Measurements from ENCODE around the gene ATF4.

ATF4 gene, protein sequence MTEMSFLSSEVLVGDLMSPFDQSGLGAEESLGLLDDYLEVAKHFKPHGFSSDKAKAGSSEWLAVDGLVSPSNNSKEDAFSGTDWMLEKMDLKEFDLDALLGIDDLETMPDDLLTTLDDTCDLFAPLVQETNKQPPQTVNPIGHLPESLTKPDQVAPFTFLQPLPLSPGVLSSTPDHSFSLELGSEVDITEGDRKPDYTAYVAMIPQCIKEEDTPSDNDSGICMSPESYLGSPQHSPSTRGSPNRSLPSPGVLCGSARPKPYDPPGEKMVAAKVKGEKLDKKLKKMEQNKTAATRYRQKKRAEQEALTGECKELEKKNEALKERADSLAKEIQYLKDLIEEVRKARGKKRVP

DNA sequence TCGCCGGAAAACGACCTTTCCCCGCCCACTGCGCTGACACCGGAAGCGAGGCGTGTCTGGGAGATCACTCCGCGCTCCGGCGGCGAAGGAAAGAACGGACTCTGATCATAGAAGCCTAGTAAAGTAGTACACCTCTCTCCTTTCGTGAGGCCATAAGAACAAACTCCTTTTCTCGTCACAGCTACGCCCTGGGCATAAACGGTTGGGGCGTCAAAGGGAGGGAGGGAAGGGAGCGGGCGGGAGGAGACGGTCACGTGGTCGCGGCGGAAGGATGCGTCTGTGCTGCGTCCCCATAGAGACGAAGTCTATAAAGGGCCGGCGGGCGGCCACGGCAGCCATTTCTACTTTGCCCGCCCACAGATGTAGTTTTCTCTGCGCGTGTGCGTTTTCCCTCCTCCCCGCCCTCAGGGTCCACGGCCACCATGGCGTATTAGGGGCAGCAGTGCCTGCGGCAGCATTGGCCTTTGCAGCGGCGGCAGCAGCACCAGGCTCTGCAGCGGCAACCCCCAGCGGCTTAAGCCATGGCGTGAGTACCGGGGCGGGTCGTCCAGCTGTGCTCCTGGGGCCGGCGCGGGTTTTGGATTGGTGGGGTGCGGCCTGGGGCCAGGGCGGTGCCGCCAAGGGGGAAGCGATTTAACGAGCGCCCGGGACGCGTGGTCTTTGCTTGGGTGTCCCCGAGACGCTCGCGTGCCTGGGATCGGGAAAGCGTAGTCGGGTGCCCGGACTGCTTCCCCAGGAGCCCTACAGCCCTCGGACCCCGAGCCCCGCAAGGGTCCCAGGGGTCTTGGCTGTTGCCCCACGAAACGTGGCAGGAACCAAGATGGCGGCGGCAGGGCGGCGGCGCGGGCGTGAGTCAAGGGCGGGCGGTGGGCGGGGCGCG, at the start of gene ATF4:
ATF4 (plus strand) TSS at position 337 of the 880 bp plus-strand sequence. CDS start 884 bp downstream, outside the sequence.
- no peak for DNase-seq

DNA sequence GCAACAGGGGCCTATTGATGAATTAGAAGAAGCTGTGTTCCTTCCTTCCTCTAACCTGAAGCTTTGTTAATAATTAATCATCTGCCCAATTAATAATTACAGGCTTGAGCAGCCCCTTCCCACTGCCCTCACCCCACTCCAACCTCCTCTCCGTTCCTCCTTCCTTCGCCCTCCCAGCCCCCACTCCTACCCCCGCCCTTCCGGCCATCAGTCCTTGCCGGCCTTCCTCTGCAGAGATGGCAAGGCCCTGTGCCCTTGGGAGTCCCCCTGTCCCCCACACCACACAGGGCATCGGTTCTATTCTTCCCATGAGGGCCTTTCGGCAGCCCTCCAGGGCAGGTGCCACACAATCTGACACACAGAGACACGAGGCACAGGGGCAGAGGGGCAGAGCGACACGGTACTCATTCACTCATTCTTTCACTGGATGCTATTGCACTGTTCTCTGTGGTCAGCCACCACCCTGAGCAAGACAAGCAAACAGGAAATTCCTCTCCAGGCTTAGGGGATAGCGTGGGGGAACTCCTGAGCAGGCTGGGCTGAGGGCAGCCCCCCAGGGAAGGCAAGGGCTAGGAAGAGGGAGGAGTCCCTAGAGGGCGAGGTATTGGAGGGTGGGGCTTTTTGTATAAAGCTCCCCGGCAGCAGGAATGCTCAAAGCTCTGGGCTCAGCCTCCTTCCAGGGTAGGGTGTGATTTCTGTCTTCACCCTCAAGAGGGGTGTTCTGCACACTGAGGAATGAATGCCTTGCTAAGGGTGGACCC, 48.8 kb upstream of the ATF4 start:
- DNase-seq, result peak; percentile 69

DNA sequence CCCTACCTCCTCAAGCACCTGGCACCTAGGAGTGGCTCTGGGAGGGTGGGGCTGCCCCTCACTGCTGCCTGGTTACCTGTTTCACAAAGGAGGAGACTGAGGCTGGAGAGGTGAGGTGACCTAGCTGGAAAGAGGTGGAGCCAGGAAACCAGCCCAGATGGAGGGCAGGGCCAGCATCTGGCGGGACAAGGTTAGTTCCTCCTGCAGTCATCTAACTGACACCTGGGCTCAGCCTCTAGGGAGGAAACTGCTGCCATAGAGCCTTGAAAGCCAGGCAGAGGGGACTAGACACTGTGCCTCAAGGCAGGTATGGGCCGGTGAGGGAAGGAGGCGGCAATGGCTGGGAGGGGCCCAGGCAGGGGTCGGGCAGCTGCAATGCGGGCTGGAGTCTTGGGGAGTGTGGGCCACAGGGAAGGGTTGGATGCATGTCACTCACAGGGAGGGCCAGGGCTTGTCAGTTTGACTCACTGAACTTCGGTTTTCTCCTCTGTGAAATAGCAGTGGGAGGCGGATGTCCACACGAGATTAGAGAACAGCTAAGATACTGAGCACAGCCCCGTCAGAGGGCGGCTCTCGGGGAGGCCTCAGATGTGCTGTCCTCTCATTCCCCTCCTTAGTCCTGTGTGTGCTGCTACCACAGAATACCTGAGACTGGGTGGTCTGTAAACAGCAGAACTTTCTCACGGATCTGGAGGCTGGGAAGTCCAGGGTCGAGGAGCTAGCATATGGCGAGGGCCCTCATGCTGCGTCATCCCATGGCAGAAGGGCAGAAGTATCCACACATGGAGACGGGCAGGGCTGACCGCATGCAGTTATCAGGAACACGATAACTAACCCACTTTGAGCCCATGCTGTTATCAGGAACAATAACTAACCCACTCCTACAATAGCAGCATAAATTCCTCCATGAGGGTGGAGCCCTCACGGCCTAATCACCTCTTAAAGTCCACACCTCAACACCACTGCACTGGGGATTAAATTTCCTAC, 47.5 kb upstream of the ATF4 start:
- DNase-seq, result no peak

DNA sequence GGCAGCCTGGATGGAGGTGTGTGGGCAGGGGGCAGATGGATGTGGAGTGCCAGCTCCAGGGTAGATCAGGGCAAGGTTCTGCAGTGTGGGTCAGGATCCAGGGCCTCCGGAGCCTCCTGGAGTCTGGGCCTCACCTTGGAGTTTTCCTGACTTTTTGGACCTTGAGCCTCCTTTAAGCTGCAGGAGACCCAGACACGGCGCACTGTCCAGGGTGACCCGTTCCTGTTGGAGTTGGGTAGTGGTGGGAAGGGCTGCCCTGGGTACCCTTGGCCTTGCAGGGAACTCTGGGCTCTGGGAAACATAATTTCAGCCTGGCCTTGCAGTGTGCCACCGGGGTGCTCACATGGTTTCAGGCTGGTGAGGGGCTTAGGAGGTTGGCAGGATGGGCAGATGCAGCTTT, 46.5 kb upstream of the ATF4 start:
- DNase-seq, result no peak

DNA sequence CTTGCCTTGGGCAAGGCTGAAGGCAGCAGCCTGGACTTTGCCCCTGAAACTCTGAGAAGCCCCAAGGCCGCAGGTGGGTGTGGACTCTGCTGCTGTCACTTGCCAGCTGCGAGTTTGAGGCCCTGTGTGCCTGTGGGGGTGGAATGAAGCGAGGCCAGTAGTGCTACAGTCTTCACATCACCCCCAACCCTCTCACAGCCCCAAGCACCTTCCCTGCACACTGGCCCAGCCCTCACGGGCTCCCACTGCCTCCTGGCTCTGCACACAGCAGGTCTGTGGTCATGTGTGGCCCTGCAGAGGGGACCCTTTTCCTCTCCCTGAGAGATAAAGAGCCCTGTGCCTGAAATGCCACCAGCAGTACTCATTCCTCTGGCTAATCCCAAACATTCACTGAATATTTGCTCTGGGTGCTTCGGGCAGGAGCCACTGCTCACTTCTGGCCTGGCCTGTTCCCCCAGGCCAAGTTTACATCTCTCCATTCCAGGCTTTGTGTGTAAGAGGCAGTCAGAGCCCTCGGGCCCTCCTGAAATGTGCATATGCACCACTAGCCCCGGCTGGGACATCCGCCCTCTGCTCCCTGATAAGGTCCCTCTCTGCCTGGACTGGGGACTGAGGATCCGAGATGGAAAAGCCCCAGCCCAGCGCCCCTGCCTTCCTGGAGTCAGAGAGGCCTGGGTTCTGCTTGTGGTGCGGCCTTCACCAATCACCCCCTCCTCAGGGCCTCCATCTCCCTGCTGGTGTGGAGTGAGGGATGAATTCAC, 45.8 kb upstream of the ATF4 start:
- DNase-seq, result no peak

DNA sequence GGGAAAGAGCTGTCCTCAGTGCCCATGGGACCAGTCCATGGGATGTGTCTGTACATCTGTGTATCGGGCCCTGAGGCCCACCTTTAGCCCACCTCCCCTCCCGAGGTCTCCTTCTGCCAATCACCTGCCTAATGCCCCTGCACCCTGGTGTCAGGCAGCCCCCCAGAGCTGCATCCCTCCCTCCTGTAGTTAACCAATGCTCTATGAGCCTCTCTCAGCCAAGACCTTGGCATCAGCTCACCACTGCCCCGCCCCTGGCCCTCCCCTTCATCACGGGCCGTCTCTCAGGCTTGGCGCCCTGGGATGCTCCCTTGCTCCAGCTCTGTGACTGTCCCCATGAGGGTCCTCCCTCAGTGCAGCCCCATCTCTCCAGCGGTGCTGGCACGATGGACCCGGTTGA, 45.0 kb upstream of the ATF4 start:
- no peak for DNase-seq

DNA sequence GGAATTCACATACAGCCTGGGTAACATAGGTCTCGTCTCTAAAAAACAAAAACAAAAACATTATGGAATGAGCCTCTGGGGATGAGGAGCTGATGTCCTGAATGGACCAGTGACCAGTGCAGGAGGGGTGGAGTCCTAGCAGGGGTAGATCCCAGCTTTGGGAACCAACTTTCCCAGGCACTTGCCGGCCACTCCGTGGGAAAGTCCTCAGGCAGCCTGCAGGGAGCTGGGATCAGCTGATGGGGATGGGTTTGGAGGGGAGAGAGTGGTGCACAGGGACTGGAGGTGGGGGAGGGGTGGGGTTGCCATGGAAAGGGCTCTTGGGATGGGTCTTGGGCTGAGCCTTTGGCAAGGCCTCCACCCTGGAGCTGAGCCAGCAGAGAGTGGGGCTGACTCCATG, 44.5 kb upstream of the ATF4 start:
- no peak for DNase-seq

DNA sequence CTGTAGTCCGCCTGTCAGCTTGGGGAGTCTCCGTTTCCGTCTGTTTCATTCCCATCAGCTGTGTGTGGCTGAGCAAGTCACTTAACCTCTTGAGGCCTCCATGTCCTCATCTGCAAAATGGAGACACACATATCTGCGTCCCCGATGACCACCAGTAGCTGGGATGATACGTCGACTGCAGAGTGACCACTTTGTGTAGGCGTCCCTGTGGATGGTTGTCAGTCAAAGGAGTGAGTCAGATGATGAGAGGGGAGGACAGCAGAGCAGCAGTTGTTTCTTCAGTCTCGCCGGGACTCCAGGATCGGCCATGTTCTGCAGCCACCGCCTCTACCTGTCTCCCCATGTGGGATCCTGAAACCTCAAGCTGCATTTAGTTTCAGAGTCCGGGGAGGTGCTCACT, 43.7 kb upstream of the ATF4 start:
- DNase-seq, result no peak

DNA sequence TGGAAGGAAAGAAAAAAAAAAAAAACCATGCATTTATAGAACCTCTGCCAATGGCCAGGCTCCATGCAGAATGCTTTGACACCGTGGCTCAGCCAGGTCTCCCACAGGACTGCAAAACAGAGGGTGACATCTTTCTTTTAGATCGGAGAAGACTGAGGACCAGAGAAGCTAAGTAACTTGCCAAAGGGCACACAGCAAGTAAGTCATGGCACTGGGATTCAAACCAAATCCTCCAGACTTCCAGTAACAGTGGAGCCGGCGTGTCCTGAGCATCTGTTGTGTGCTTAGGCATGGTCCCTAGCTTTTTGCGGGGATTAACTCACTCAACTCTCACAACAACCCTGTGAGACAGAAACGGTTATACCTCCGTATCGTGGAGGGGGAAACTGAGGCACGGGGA, 42.8 kb upstream of the ATF4 start:
- DNase-seq, result no peak

DNA sequence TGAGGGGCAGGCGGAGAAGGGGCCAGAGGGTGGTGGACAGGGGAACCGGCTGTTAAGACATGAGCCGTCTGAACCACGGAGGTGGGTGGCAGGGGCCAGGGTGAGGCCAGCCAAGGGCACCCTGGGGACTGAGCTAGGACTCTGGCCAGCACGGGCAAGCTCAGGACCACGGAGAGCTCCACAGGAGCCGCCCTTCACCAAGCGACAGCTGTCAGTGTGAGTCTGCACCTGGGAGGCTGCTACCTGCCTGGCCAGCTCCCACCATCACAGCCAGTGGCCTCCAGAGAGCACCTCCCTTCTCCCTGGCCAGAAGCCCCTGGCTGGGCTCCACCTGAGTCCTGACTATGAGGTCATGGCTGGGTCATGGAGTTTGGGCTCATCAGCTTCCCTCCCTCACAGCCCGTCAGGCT, 41.9 kb upstream of the ATF4 start:
- no peak for DNase-seq

DNA sequence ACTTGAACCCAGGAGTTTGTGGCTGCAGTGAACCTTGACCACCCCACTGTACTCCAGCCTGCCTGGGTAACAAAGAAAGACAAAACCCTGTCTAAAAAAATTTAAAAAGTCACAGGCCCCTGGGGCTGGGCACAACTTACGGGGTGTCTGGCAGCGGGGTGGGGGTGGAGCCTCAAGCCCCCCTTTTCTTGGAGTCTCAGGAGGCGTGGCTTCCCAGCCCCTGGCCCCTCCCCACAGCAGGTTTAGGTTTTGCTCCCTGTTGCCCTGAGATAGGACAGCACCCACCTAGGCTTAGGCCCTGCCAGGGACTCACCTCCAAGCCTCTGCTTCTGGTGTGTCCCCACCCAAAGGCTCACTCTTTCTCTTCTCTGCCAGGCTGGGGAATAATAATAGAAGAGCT, 41.1 kb upstream of the ATF4 start:
- no peak for DNase-seq

DNA sequence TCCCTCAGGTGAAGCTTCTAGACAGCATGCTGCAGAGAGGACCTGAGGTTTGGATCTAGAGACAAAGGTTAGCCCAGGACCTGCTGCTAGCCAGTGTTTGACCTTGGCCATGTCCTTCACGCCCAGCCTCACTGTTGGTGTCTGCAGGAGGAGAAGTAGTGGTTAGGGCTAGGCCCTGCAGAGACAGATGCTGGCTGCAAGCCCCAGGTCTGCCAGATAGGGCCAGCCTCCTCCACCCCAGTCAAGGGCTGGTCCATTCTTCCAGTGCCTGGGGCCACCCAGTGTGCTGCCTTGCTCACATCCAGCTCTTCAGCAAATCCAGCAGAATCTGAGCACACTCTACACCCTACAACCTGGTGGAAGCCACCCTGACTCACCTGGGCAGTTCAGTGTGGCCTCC, 39.8 kb upstream of the ATF4 start:
- no peak for DNase-seq

DNA sequence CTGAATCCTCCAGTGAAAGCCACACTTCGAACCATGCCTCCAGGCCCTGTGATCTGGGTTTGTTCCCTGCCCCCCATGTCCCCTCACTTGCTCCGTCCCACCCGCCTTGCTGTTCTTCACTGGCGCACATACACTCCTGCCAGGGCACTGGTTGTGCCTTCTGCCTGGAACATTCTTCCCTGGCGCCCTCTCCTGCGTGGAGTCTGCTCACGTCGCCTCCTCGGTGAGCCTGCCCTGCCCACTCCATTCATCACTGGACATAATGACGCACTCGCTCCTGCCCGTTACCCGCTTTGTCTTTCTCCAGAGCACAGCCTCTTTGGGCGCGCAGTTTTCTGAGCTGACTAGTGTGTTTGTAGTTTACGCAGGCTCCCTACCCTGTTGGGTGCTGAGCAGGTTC, 39.3 kb upstream of the ATF4 start:
- no peak for DNase-seq

DNA sequence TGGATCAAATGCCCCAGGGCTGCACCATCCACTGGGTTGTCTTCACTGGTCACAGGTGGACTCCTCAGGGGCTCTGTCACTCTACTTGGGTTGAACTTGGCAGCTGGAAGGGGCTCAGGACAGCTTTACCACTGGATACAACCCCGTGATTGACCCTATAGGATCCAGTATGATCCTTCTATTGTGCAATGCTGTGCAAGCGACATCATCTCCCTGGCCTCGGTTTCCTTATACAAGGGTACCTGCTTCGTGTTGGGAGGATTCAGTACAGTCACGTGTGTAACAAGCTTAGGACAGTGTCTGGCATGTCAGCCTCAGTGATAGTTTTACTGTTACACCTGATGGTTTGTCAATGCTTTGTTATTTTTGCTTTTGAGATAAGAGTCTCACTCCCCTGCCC, 38.8 kb upstream of the ATF4 start:
- no peak for DNase-seq

DNA sequence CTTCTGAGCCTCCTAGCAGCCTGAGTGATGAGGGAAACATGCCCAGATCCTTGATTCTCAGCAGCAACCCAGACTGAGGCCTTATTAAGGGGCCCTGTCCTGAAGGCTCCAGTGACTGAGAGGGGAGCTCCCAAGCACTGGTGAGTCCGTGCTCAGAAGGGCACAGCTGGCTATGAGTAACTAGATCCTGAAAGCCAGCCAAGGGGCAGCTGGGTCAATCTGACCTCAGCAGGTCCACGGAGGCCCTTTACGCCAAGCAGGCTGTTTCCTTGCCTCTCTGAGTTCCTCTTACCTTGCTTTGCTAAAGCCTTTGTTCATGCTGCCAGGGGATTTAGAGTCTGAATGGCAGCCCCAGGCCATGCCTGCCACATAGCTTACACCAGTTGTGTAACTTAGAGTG, 37.6 kb upstream of the ATF4 start:
- no peak for DNase-seq

DNA sequence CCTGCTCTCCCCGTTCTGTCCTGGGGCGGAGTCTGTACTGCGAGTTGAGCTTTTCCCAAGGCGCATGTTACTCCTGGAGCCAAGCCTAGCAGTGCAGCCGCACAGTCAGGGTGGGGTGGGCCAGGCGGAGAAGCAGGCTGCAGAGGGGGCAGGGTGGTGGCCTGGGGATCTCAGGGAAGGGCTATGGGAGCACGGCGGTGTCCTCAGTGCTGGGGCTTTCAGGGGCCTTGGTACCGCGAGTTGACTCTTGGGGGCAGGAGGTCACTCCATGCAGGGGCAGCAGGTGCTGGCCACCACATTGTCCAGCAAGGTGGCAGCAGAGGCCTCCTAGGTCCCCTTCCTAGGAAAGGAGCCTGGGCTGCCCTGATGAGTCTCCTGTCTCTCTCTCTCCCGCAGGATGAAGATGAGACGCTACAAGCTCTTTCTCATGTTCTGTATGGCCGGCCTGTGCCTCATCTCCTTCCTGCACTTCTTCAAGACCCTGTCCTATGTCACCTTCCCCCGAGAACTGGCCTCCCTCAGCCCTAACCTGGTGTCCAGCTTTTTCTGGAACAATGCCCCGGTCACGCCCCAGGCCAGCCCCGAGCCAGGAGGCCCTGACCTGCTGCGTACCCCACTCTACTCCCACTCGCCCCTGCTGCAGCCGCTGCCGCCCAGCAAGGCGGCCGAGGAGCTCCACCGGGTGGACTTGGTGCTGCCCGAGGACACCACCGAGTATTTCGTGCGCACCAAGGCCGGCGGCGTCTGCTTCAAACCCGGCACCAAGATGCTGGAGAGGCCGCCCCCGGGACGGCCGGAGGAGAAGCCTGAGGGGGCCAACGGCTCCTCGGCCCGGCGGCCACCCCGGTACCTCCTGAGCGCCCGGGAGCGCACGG, 33.2 kb upstream of the ATF4 start:
- no peak for DNase-seq

DNA sequence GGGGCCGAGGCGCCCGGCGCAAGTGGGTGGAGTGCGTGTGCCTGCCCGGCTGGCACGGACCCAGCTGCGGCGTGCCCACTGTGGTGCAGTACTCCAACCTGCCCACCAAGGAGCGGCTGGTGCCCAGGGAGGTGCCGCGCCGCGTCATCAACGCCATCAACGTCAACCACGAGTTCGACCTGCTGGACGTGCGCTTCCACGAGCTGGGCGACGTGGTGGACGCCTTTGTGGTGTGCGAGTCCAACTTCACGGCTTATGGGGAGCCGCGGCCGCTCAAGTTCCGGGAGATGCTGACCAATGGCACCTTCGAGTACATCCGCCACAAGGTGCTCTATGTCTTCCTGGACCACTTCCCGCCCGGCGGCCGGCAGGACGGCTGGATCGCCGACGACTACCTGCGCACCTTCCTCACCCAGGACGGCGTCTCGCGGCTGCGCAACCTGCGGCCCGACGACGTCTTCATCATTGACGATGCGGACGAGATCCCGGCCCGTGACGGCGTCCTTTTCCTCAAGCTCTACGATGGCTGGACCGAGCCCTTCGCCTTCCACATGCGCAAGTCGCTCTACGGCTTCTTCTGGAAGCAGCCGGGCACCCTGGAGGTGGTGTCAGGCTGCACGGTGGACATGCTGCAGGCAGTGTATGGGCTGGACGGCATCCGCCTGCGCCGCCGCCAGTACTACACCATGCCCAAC, 32.4 kb upstream of the ATF4 start:
- no peak for DNase-seq

DNA sequence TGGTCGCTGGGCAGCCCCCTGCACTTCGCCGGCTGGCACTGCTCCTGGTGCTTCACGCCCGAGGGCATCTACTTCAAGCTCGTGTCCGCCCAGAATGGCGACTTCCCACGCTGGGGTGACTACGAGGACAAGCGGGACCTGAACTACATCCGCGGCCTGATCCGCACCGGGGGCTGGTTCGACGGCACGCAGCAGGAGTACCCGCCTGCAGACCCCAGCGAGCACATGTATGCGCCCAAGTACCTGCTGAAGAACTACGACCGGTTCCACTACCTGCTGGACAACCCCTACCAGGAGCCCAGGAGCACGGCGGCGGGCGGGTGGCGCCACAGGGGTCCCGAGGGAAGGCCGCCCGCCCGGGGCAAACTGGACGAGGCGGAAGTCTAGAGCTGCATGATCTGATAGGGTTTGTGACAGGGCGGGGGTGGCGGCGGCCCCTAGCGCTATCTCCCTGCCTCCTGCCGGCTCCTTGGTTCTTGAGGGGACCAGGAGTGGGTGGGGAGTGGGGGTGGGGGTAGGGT, 31.7 kb upstream of the ATF4 start:
- DNase-seq, result no peak
